ENCODE data around the gene CYFIP1.

The CYFIP1 gene

DNA sequence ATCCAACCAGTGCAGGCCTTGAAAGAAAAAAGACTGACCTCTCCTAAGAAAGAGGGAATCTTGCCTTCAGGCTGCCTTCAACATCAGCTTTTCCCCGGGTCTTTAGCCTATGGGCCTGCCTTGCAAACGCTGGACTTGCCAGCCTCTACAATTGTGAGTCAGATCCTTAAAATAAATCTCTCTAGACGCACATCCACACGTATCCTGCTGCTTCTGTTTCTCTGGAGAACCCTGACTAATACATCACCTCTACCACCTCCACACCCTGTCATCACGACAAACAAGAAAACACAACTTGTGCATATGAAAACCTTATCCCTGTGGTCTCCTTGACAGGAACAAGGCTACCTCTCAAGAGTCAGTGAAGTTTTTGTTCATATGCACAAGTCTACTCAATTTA is 11.8 kb downstream of the CYFIP1 start:
- DNase-seq (ENCODE audit: low spot score) (no peak), FAIRE-seq (no peak)

GRCh38 chr15:22967084-22967770 is 12.9 kb downstream of the CYFIP1 start:
- FAIRE-seq (no peak), DNase-seq (ENCODE audit: low spot score) (no peak)

DNA sequence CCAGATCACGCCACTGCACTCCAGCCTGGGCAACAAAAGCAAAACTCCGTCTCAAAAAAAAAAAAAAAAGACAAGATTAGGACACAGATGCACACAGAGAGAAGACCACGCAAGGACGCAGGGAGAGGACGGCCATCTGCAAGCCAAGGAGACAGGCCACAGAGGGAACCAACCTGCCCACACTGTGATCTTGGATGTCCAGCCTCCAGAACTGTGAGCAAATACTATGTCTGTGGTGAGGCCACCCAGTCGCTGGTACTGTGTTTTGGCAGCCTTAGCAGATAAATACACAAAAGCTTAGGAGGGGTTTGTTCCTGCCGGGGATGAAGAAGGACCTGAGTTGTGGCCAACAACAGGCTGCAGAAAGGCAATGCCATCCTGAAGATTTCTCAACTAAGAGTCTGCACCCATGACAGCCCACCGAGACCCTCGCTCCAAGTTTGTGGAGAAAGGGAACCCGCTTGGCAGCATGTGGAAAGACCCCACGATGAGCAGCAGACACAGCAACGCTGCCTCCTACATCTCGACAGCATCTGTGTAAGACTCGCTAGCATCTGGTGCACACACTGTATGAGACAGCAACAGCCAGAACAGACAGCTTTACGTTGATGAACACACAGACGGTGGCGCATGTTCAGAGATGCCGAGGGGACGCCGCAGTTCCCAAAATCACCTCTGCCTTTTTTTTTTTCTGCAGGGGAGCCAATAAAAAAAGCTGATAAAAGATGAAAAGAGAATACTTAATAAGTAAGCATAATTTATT is 13.7 kb downstream of the CYFIP1 start:
- no peak for FAIRE-seq
- DNase-seq (ENCODE audit: low spot score) = no peak

DNA sequence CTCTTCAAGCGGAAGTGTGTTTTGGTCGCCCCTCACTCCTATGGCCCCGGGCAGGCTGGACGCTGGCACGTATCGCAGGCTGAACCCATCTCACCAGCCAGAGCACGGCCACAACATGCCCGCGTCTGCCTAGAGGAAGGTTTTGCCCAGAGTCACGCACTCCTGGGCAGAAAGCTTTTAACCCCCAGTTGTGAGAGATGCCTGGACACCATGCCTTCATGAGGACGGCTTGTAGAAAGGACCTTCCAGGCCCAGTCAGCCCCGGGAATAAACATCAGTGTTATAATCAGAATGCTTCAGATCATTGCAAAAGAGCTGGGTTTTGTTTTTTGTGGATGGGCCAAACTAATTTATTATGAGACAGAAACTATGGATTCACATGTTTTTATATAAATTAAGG is 16.5 kb downstream of the CYFIP1 start:
- no peak for DNase-seq (ENCODE audit: low spot score)
- FAIRE-seq = no peak

DNA sequence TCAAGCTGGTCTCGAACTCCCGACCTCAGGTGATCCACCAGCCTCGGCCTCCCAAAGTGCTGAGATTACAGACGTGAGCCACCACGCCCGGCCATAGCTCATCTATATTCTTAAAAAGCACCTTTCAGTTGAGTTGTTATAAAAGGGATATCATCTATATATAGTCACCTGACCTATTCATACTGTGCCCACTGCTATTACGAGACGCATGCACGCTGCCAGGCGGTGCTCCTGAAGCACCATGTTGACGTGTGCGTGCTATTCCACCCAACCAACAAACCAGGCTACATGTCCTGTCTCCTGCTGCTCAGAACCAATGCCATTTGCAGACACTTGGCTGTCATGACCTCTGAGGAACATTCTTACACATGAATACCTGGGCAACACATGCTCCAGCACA is 17.6 kb downstream of the CYFIP1 start:
- FAIRE-seq (no peak), DNase-seq (ENCODE audit: low spot score) (no peak)

GRCh38 chr15:22961762-22962161 is 18.4 kb downstream of the CYFIP1 start:
- DNase-seq (ENCODE audit: low spot score) (no peak), FAIRE-seq (no peak)

- FAIRE-seq (no peak), DNase-seq (ENCODE audit: low spot score) (no peak)
These were observed 19.6 kb downstream of the CYFIP1 start for GRCh38 chr15:22960556-22960955.

- no peak for FAIRE-seq
These were observed 20.0 kb downstream of the CYFIP1 start for GRCh38 chr15:22960126-22960525.

DNA sequence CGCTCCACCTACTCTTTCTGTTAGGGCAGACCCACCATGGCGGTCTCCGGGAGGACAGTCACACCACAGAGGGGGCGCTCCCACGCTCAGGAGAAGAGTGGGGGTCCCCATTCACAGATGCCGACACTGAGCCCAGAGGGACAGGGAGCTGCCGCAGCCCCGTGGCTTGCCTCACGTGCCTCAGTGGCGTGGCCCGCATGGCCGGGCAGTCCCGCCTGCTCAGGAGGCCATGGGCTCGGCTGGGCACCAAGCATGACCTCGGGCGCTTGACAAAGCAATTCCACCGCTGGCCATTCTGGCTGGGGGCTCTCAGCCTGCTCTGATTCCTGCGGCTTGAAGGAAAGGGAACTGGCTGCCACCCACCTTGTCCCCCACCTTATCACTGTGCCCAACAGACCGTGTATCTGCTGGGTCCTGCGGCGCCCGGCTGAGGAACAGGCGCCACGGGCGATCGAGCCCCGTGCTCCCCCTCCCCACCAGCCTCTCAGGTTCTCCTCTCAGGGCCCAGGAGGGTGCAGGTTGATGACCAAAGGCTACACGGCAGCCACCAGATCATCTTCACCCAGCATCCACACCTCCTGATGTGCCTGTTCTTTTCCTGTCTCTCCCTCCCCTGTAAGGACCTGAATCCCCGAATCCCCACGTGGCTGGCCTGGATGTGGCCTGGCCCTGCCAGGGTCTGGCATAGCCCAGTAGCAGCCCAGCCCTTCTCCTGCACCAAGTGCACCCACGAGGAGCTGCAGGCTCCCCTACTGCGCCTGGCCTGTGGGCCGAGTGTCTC is 20.7 kb downstream of the CYFIP1 start:
- FAIRE-seq (no peak), DNase-seq (ENCODE audit: low spot score) (no peak)

More at GRCh38 chr15:22960126-22960525, 20.0 kb downstream of the CYFIP1 start:
- no peak for DNase-seq (ENCODE audit: low spot score)

DNA sequence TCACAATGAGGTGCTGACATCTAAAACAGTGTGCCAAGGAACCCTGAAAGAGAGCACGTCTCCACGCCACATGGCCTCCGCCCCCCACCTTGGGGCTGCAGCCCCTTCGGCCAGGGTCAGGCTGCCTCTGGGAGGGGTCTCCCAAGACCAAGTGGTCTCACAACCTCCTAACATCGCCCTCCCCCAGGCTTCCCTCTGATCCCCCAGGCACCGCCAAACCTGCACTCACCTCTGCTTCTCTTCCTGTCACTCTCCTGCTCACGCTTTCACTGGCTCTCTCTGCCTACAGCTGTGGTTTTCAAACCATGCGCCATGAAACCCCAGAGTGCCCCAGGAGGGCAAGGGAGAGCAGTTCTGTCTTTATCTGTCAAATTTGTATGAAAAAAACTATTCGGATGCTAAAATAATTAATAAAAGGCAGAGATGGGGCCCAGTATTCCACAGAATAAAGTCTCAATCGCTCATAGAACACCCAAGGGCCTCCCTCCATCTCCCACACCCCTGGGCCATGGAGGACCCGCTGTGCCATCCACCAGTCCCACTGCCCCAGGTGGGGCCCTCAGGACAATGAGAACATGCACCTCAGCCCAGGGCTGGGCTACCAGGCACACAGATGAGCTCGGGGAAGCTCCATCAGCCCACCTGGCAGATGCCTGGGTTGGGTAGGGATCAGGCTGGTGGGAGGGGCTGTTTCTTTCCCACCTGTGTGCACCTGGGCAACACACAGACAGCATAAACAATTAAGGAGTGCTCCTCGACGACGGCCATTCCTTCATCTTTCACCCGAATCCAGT is 21.5 kb downstream of the CYFIP1 start:
- FAIRE-seq = no peak
- no peak for DNase-seq (ENCODE audit: low spot score)

DNA sequence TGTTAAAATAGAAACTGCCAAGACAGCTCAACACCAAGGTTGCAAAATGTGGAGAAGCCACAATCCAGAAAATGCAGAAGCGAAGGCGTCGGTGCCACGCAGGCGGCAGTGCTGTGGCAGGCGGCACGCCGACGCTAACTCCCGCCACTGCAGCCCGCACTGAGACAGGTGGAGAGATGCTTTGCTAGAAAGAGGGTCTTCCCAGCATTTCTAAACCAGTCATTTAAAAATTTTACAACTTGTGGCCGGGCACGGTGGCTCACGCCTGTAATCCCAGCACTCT is 23.2 kb downstream of the CYFIP1 start:
- no peak for FAIRE-seq
- DNase-seq (ENCODE audit: low spot score) = no peak

DNA sequence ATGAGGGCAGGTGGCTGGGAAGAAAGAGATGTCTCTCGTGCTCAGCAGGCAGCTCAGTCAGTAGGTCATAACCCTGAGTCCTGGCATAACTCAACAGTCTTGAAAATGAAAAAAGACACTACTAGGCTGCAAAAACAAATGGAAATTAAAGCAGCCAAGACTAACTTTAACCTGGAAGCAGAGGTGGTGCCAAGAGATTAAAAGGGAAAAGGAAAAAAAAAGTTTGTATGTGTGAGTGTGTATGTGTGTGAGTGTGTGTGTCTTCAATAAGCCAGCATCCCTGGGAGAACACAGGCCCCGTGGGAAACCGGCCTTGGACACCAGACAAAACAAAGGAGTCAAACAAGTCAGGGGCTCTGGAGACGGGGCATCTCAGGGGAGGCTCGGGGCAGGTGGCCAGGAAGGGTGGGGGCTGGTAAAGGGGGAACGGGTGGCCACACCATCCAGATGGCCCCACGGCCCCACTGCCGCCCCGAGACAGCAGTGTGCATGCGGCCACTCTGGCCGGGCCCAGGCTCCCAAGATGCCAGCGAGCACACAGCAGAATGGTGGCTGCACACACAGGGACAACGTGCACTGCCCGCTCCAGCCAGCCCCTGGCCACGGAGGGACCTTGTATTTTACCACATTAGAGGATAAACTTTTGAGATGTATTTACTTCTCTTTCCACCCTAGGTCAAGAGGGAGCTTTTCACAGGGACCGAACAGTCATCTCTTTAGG is 23.8 kb downstream of the CYFIP1 start:
- no peak for FAIRE-seq
- no peak for DNase-seq (ENCODE audit: low spot score)

- FAIRE-seq = no peak
- no peak for DNase-seq (ENCODE audit: low spot score)
These were observed 24.5 kb downstream of the CYFIP1 start for GRCh38 chr15:22955544-22956119.

DNA sequence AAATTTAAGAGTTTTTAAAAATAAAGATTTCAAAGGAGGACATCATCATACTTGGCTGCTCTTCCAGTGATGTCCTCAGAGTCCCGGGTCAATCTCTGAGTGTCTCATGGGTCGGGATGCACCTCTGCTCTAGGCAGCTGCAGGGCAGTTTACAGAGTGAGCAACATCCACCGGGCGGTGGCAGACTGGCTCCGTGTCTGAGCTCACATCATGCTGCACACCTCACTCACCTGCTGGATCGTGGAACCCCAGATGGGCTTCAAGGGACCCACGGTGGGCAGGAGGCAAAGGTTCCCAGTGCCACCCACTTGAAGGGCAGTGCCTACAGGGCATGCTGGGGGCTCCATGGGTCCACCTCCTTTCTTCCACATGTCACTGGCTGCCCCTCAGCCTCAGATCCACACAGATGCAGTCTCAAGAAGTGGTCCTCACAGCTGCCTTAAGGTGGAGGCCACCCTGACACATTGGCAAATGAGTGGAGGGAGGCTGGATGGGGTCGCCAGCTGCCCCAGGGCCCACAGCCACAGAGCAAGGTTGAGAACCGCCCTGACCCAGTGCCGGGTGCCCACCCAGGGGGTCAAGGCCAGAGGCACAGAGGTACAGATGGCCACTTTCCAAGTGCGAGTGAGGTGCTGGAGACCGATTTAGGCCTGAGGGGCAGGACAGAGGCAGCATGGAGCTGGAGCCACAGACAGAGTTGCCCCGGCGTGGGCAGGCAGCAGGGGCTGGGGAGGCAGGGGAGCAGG is 25.2 kb downstream of the CYFIP1 start:
- FAIRE-seq (no peak), DNase-seq (ENCODE audit: low spot score) (no peak)

DNA sequence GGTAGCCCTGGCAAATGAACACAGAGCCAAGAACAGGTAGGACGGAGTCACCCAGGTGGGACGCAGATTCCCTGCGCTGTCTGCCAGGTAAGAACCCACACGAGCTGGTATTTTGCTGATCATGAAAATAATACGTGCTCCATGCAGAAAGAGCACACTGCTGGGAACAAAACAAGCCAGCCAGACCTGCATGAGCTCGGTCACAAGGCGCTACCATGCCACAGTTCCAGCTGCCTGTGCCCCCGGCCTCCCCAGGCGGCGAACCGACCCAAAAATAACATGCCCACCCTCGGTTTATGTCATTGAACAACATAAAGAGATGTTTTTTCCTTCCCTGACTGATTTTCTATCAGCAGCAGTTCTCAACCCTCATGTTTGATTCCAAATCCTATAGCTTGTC is 25.8 kb downstream of the CYFIP1 start:
- DNase-seq (ENCODE audit: low spot score) = no peak
- FAIRE-seq = no peak

GRCh38 chr15:22952796-22953579 is 27.2 kb downstream of the CYFIP1 start:
- FAIRE-seq (no peak), DNase-seq (ENCODE audit: low spot score) (no peak)

GRCh38 chr15:22951381-22952280 is 28.5 kb downstream of the CYFIP1 start:
- no peak for DNase-seq (ENCODE audit: low spot score)
- no peak for FAIRE-seq

DNA sequence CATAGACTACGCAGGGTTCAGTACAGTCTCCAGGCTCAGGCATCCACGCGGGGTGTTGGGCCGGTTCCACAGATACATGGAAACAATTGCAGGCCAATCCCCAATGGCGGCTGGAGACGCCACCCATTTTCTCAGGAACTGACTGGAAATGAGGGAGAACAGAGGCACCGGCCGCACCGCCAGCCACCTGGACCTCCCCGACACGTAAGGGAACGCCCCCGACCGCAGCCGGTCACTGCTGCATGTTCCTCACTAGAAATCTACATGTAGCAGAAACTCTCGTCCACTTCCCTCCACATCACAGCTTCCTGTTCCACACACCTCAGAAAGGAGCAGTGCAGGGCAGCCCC is 29.2 kb downstream of the CYFIP1 start:
- DNase-seq (ENCODE audit: low spot score) (no peak), FAIRE-seq (no peak)
